Hepatocyte (in vitro differentiated cells): Measurements from ENCODE around the gene LDB2. TPM values are rescaled to one million over a fixed set of nuclear protein-coding genes. Genes with fewer than 3 reads are reported as not detected.
A peak's percentile ranks its signal among the peaks of the same experiment; 100 is the strongest.

ENCODE experiments used
- DNase-seq: peaks from one replicate; pipeline ENCODE4 v3.0.0-alpha.2; 2016; ENCODE audit warnings: low spot score
- H2AFZ ChIP-seq: fragments of 200-600 bp; sonication (generic); 2 replicates; pipeline ENCODE4 v1.6.0; 2016; ENCODE audit warnings: antibody characterized with exemption, mild to moderate bottlenecking
- H3K27ac ChIP-seq: fragments of 200-600 bp; sonication (generic); 2 replicates; pipeline ENCODE4 v1.5.1; 2016; ENCODE audit warnings: mild to moderate bottlenecking
- H3K27me3 ChIP-seq: fragments of 200-600 bp; sonication (generic); 2 replicates; pipeline ENCODE4 v1.6.1; 2016
- H3K36me3 ChIP-seq: fragments of 200-600 bp; sonication (generic); replicated peaks from 2 replicates; pipeline ENCODE4 v1.5.1; 2016; ENCODE audit warnings: low read depth; ENCODE audit not compliant: insufficient read depth
- H3K4me1 ChIP-seq: fragments of 200-600 bp; sonication (generic); 2 replicates; pipeline ENCODE4 v1.5.1; 2016; ENCODE audit warnings: mild to moderate bottlenecking, moderate library complexity; ENCODE audit not compliant: insufficient read depth
- H3K4me2 ChIP-seq: fragments of 200-600 bp; sonication (generic); 2 replicates; pipeline ENCODE4 v1.6.0; 2016
- H3K4me3 ChIP-seq: fragments of 200-600 bp; sonication (generic); 2 replicates; pipeline ENCODE4 v1.5.1; 2016; ENCODE audit warnings: mild to moderate bottlenecking
- H3K79me2 ChIP-seq: fragments of 200-600 bp; sonication (generic); 2 replicates; pipeline ENCODE4 v1.6.0; 2017; ENCODE audit warnings: mild to moderate bottlenecking
- H3K9me2 ChIP-seq: fragments of 200-600 bp; sonication (generic); replicated peaks from 2 replicates; pipeline ENCODE4 v1.6.0; 2017; ENCODE audit warnings: mild to moderate bottlenecking; ENCODE audit not compliant: insufficient read depth
- H3K9me3 ChIP-seq: fragments of 200-600 bp; sonication (generic); 2 replicates; pipeline ENCODE4 v1.5.1; 2016; ENCODE audit warnings: low read depth, mild to moderate bottlenecking
- H4K20me1 ChIP-seq: fragments of 200-600 bp; sonication (generic); 2 replicates; pipeline ENCODE4 v1.6.0; 2016; ENCODE audit warnings: mild to moderate bottlenecking; ENCODE audit not compliant: insufficient read depth, poor library complexity, severe bottlenecking
- EZH2 ChIP-seq: fragments of 200-600 bp; sonication (generic); IDR thresholded peaks from 2 replicates; pipeline ENCODE4 v1.6.1; 2016; ENCODE audit warnings: antibody characterized with exemption, mild to moderate bottlenecking, borderline replicate concordance
- EZH2phosphoT487 ChIP-seq: fragments of 200-600 bp; sonication (generic); IDR thresholded peaks from one replicate; pipeline ENCODE4 v1.6.1; 2018; ENCODE audit warnings: antibody characterized with exemption, mild to moderate bottlenecking, low read depth, moderate library complexity; ENCODE audit not compliant: unreplicated experiment, severe bottlenecking
- WGBS: methylation state at CpG from one replicate; pipeline ENCODE4 v1.1.6; 2016; ENCODE audit warnings: low lambda C conversion rate; ENCODE audit errors: missing lambda C conversion rate; 5-methylcytosine and 5-hydroxymethylcytosine counted together
- polyA plus RNA-seq: library from polyadenylated mRNA; unstranded; fragments of >200 nt; fragmentation: Nextera tagmentation; extraction: Ambion mirVana; gene quantifications from 2 replicates; pipeline ENCODE4 v1.2.1, GENCODE V29; 2016
- total RNA-seq: library from RNA; depleted of rRNA; stranded (reverse); fragments of >200 nt; gene quantifications from 2 replicates; pipeline ENCODE4 v1.2.3, GENCODE V29; 2014
- TF ChIP-seq, protein P1 (sequence below): fragments of 200-600 bp; sonication (generic); IDR thresholded peaks from 2 replicates; pipeline ENCODE4 v1.5.1; 2016; ENCODE audit warnings: antibody characterized with exemption, mild to moderate bottlenecking; ENCODE audit not compliant: poor library complexity

LDB2 gene
- total and polyA plus RNA-seq, 2 experiments from 2014 or later: 8.7 to 20.3 TPM

DNA sequence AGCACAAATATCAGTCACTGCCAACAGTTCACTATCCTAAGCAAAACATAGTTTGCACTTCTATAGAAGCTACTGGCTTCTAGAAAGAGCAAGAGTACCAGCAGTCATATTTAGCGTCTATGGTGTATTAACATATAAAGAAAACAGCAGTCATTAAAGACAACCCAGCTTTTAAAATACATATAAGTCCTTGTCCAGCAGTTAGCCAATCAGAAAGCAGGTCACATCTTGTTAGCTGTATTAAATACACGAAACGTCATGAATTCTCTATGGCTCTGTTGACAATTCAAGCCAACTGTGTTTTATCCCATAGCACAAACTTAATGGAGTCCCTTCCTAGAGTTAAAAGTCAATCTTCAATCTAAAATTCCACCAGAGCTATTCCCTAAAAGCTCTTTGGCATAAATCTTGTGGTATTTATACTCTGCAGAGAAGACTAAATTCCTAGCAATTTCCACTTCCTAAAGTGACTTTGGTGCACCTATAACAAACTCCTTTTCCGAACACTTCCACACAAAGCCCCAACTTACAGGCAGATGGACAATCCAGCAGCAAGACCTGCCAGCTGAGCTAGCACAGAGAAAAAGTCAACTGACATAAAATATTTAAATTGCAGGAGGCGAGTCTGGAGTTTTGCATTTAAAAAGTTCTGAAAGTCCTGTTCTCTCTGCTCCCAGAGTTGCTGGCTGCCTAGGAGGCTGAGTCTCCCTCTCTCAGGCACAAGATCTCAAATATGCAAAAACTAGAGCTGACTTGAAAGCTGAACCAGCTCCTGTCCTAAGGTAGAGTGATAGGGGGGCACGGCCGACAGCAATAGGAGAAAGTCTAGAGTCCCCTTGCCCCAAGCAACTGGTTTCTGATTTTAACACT lies 1.3 kb downstream of the LDB2 start:
- Histone ChIP-seq H3K4me3 (peak overlapping the region; percentile 28), H3K9me2 (no peaks in the 10 kb centered on the region), H3K36me3 (no peaks in the 10 kb centered on the region), H2AFZ (peak overlapping the region; percentile 26), H3K27me3 (no peaks in the 10 kb centered on the region), H3K9me3 (no peaks in the 10 kb centered on the region), H3K4me1 (peaks cover 4% of the 10 kb centered on the region), H3K4me2 (peak overlapping the region; percentile 89), H3K27ac (peak overlapping the region; percentile 66), H4K20me1 (no peaks in the 10 kb centered on the region), H3K79me2 (peaks cover 12% of the 10 kb centered on the region)
- DNase-seq: peak; percentile 11
- WGBS: 16% methylated on average over 7 of the region's 7 CpGs
- no peak for TF ChIP-seq EZH2phosphoT487

DNA sequence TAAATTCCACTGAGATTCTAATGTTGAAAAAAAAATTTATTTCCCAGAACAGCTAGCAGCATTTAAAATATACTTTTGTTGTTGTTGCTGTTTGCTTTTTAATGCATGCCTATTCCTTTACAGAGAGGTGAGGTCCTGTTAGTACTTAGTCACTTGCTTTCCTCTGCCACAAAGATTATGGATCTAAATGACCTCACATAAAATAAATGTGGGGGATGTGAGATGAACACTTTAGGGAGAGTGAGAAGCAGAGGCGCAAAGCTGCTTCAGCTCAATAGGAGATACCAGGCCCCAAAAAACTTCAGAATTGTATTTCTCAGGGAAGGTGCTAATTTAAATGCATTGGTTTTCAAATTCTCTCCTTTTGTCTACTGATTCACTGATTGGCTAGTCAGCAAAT lies 4.0 kb downstream of the LDB2 start:
- WGBS: 100% methylated on average over 1 of the region's 1 CpG
- H3K4me3 ChIP-seq: no peak overlapping the region
- no peaks in the 10 kb centered on the region for H3K27me3 ChIP-seq
- H4K20me1 ChIP-seq: no peaks in the 10 kb centered on the region
- no peak for DNase-seq
- no peaks in the 10 kb centered on the region for H3K4me1 ChIP-seq
- no peak overlapping the region for H2AFZ ChIP-seq
- H3K4me2 ChIP-seq: peak overlapping the region; percentile 9
- peaks cover 14% of the 10 kb centered on the region for H3K79me2 ChIP-seq
- H3K9me3 ChIP-seq: no peaks in the 10 kb centered on the region
- H3K36me3 ChIP-seq: no peaks in the 10 kb centered on the region
- no peak overlapping the region for H3K27ac ChIP-seq
- no peak for TF ChIP-seq EZH2phosphoT487
- no peaks in the 10 kb centered on the region for H3K9me2 ChIP-seq

DNA sequence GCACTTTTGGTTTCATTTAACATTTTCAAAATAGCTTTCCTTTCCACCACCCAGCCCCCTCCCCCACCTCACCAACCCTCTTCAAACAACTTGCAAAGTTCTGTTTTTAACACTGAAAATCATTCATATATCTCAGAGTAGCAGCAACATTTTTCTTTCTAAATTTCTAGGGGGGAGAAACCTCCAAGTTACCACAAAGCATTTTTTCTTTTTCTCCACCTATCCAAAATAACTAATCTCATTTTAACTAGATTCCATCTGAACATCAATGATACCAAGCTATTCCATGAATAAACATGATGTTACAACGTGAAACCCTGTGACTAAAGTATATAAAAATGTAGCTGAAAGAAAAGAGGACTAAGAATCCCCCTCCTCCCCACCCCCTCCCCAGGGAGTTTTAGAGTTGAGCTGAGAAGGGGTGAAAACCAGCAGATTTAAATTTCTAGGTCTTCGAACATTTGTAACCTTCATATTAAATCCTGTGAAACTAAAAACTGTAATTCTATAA lies 5.2 kb downstream of the LDB2 start:
- TF ChIP-seq EZH2 (no peak), EZH2phosphoT487 (no peak)
- TF ChIP-seq, protein P1, sequence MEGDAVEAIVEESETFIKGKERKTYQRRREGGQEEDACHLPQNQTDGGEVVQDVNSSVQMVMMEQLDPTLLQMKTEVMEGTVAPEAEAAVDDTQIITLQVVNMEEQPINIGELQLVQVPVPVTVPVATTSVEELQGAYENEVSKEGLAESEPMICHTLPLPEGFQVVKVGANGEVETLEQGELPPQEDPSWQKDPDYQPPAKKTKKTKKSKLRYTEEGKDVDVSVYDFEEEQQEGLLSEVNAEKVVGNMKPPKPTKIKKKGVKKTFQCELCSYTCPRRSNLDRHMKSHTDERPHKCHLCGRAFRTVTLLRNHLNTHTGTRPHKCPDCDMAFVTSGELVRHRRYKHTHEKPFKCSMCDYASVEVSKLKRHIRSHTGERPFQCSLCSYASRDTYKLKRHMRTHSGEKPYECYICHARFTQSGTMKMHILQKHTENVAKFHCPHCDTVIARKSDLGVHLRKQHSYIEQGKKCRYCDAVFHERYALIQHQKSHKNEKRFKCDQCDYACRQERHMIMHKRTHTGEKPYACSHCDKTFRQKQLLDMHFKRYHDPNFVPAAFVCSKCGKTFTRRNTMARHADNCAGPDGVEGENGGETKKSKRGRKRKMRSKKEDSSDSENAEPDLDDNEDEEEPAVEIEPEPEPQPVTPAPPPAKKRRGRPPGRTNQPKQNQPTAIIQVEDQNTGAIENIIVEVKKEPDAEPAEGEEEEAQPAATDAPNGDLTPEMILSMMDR: no peak
- no peaks in the 10 kb centered on the region for H3K27me3 ChIP-seq
- H3K9me2 ChIP-seq: no peaks in the 10 kb centered on the region
- H3K4me3 ChIP-seq: no peak overlapping the region
- H3K9me3 ChIP-seq: no peaks in the 10 kb centered on the region
- H3K36me3 ChIP-seq: no peaks in the 10 kb centered on the region
- H3K4me2 ChIP-seq: peak overlapping the region; percentile 55
- 41% methylated on average over 2 of the region's 2 CpGs for WGBS
- H3K79me2 ChIP-seq: peaks cover 14% of the 10 kb centered on the region
- no peaks in the 10 kb centered on the region for H3K4me1 ChIP-seq
- H2AFZ ChIP-seq: no peak overlapping the region
- H3K27ac ChIP-seq: no peak overlapping the region
- no peaks in the 10 kb centered on the region for H4K20me1 ChIP-seq
- DNase-seq: no peak

DNA sequence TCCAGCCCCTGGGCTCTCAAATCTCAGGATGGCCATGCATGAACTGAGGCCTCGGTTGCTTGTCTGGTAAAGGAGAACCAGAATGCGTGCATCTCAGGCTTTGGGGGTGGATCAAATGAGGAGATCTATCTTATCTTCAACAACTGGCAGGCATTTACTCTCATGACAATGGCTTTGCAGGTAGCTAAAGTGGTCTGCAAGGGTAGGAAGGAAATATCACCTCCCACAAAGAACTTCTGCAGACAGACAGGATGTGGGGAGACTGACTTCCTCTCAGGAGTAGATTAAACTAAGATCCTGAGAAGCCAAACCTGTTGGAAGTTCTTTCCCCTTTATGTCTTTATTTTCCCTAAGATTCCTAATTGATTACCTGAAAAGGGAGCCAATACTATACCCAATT lies 7.8 kb downstream of the LDB2 start:
- Histone ChIP-seq H3K4me1 (no peaks in the 10 kb centered on the region), H4K20me1 (no peaks in the 10 kb centered on the region), H3K27ac (no peak overlapping the region), H2AFZ (no peak overlapping the region), H3K4me3 (no peak overlapping the region), H3K36me3 (no peaks in the 10 kb centered on the region), H3K4me2 (no peak overlapping the region), H3K27me3 (no peaks in the 10 kb centered on the region), H3K9me2 (no peaks in the 10 kb centered on the region), H3K79me2 (peaks cover 14% of the 10 kb centered on the region), H3K9me3 (no peaks in the 10 kb centered on the region)
- no peak for DNase-seq
- TF ChIP-seq EZH2 (no peak), EZH2phosphoT487 (no peak)
- TF ChIP-seq, protein P1: no peak
- WGBS: 91% methylated on average over 2 of the region's 2 CpGs
